Mesothelial cell of epicardium (in vitro differentiated cells): Measurements from ENCODE around the gene ADSL. TPM values are rescaled to one million over a fixed set of nuclear protein-coding genes. Genes with fewer than 3 reads are reported as not detected.

Experiments
- DNase-seq, 2 experiments: peaks; one replicate each; pipeline ENCODE4 v3.0.0; 2021; ENCODE audit warnings: low spot score in 2 of 2; ENCODE audit not compliant: unreplicated experiment in 2 of 2
- H3K27ac Mint-ChIP-seq: 2 replicates; pipeline ENCODE4 v1.8.0; 2021; ENCODE audit warnings: mixed read lengths
- H3K27me3 Mint-ChIP-seq: 2 replicates; pipeline ENCODE4 v1.8.0; 2021; ENCODE audit warnings: low read depth, mixed read lengths
- H3K36me3 Mint-ChIP-seq: 2 replicates; pipeline ENCODE4 v1.8.0; 2021; ENCODE audit warnings: mixed read lengths
- H3K4me1 Mint-ChIP-seq: 2 replicates; pipeline ENCODE4 v1.8.0; 2021; ENCODE audit warnings: mixed read lengths
- H3K4me3 Mint-ChIP-seq: 2 replicates; pipeline ENCODE4 v1.8.0; 2021; ENCODE audit warnings: mild to moderate bottlenecking, moderate library complexity, mixed read lengths
- H3K9me3 Mint-ChIP-seq: 2 replicates; pipeline ENCODE4 v1.8.0; 2021; ENCODE audit warnings: mixed read lengths
- CTCF ChIP-seq: fragments of 200-600 bp; sonication (generic); IDR thresholded peaks from one replicate; pipeline ENCODE4 v1.5.0; 2021; ENCODE audit warnings: antibody characterized with exemption; ENCODE audit not compliant: unreplicated experiment
- total RNA-seq: library from RNA; stranded (reverse); gene quantifications from 3 replicates; pipeline ENCODE4 v1.2.1, GENCODE V29; 2021

Gene ADSL
- total RNA-seq, 1 donor from 2014 or later = 73.4 TPM

- H3K27ac Mint-ChIP-seq = no peak overlapping the region
- H3K4me1 Mint-ChIP-seq = peaks cover 9% of the 10 kb centered on the region
- no peak for TF ChIP-seq CTCF
Observed at GRCh38 chr22:40334899-40335298, 11.4 kb upstream of the ADSL start.

GRCh38 chr22:40335358-40335757, 10.9 kb upstream of the ADSL start:
- no peak for TF ChIP-seq CTCF
- H3K4me1 Mint-ChIP-seq = peaks cover 12% of the 10 kb centered on the region
- H3K9me3 Mint-ChIP-seq = no peaks in the 10 kb centered on the region
- DNase-seq = no peak
- no peak overlapping the region for H3K4me3 Mint-ChIP-seq
- no peak overlapping the region for H3K27ac Mint-ChIP-seq
- no peaks in the 10 kb centered on the region for H3K27me3 Mint-ChIP-seq
- peaks cover 16% of the 10 kb centered on the region for H3K36me3 Mint-ChIP-seq

More at GRCh38 chr22:40334899-40335298, 11.4 kb upstream of the ADSL start:
- no peak for DNase-seq
- H3K36me3 Mint-ChIP-seq = peaks cover 18% of the 10 kb centered on the region
- H3K4me3 Mint-ChIP-seq = no peak overlapping the region
- H3K9me3 Mint-ChIP-seq = no peaks in the 10 kb centered on the region
- no peaks in the 10 kb centered on the region for H3K27me3 Mint-ChIP-seq

GRCh38 chr22:40340044-40340443, 6.3 kb upstream of the ADSL start:
- H3K4me1 Mint-ChIP-seq = peaks cover 3% of the 10 kb centered on the region
- H3K27ac Mint-ChIP-seq = no peak overlapping the region
- H3K9me3 Mint-ChIP-seq = no peaks in the 10 kb centered on the region
- H3K4me3 Mint-ChIP-seq = no peak overlapping the region
- DNase-seq = no peak
- no peaks in the 10 kb centered on the region for H3K27me3 Mint-ChIP-seq
- TF ChIP-seq CTCF = no peak
- H3K36me3 Mint-ChIP-seq = peaks cover 9% of the 10 kb centered on the region

- Mint-ChIP-seq H3K4me3 (no peak overlapping the region), H3K27me3 (no peaks in the 10 kb centered on the region), H3K4me1 (peaks cover 3% of the 10 kb centered on the region), H3K27ac (no peak overlapping the region), H3K9me3 (no peaks in the 10 kb centered on the region), H3K36me3 (peaks cover 6% of the 10 kb centered on the region)
- no peak for TF ChIP-seq CTCF
- DNase-seq = no peak
Observed at GRCh38 chr22:40341604-40342003, 4.7 kb upstream of the ADSL start.

GRCh38 chr22:40342521-40342920, 3.8 kb upstream of the ADSL start:
- no peak for TF ChIP-seq CTCF
- Mint-ChIP-seq H3K36me3 (peaks cover 4% of the 10 kb centered on the region), H3K9me3 (no peaks in the 10 kb centered on the region), H3K27me3 (no peaks in the 10 kb centered on the region), H3K4me1 (peaks cover 10% of the 10 kb centered on the region), H3K27ac (no peak overlapping the region), H3K4me3 (no peak overlapping the region)
- no peak for DNase-seq

- Mint-ChIP-seq H3K36me3 (peaks cover 7% of the 10 kb centered on the region), H3K27ac (peak overlapping the region; percentile 99), H3K9me3 (no peaks in the 10 kb centered on the region), H3K4me3 (peak overlapping the region; percentile 98), H3K27me3 (no peaks in the 10 kb centered on the region), H3K4me1 (peaks cover 14% of the 10 kb centered on the region)
- no peak for TF ChIP-seq CTCF
- DNase-seq = no peak
Observed at GRCh38 chr22:40345271-40345670, 1.0 kb upstream of the ADSL start.
